ENCODE results near the gene TMBIM6. TPM values are rescaled to one million over a fixed set of nuclear protein-coding genes. Genes with fewer than 3 reads are reported as not detected.

TMBIM6 gene
- total RNA-seq, 1 experiment from 2014 or later = 867 TPM

DNA sequence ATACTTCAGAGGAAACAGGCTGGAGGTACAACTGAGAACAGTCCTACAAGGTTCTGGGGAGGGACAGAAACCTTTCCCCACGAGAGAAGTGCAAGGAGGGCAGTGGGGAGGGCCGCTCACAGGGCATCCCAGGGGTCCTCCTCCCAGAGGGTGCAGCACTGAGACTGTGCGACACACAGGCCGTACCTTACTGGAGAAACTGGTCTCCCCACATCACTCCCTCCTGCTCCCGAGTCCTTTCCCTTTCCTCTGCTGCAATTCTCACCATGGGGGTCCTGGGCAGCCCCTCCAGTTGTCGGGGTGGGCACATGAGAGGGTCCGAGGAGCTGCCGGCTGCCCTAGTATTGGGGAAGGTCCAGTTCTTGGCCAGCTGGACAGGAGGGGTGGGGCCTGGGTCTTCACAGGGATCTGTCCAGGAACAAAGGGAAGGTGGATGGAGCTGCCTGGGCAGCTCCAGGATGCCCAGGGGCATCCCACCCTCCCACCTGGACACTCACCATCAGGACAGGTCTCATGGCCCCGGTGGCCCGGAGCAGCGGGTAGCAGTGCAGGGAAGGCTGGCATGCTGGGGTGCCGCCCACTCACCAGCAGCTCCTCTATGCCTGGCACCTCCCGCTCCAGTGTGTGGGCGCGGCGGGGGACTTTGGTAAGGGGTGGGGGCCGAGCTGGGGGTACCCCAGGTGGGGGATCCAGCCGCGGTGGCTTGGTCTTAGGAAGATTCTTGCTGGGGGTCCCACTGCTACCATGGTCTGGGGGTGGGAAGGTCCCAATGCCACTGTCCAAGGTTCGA lies 51.0 kb downstream of the TMBIM6 start:
- intact Hi-C loops (cut with micrococcal nuclease; ENCODE audit: unreplicated experiment) = no loop called here
- ChIA-PET CTCF (no interaction called here), POLR2A (no interaction called here)
- Histone ChIP-seq H3K9me3 (peaks cover 6% of the 10 kb centered on the region; the same call in 1 of the 2 replicates), H3K4me3 (ENCODE audit: low read depth, low read length) (no peak overlapping the region), H3K27me3 (replicated peaks; ENCODE audit: control insufficient read depth, insufficient read depth, low read length) (no peaks in the 10 kb centered on the region), H3K36me3 (ENCODE audit: control insufficient read depth, insufficient read depth, low read length) (no peaks in the 10 kb centered on the region; the same call in 1 of the 2 replicates), H3K4me1 (no peaks in the 10 kb centered on the region)
- BruUV-seq (replicated peaks) = no TSS peak
- no peak overlapping the region for H3K27ac Mint-ChIP-seq (ENCODE audit: unreplicated experiment)
- peaks cover 13% of the 10 kb centered on the region for H3K36me3 Mint-ChIP-seq (ENCODE audit: insufficient read depth, unreplicated experiment)
- H3K27me3 Mint-ChIP-seq (ENCODE audit: insufficient read depth, unreplicated experiment) = no peaks in the 10 kb centered on the region
- no peak for DNase-seq
- H3K4me1 Mint-ChIP-seq (ENCODE audit: low read depth, unreplicated experiment) = no peaks in the 10 kb centered on the region
- H3K9me3 Mint-ChIP-seq (ENCODE audit: unreplicated experiment) = peaks cover 6% of the 10 kb centered on the region
- no peak overlapping the region for H3K4me3 Mint-ChIP-seq (ENCODE audit: unreplicated experiment)
- TF ChIP-seq, protein P1, sequence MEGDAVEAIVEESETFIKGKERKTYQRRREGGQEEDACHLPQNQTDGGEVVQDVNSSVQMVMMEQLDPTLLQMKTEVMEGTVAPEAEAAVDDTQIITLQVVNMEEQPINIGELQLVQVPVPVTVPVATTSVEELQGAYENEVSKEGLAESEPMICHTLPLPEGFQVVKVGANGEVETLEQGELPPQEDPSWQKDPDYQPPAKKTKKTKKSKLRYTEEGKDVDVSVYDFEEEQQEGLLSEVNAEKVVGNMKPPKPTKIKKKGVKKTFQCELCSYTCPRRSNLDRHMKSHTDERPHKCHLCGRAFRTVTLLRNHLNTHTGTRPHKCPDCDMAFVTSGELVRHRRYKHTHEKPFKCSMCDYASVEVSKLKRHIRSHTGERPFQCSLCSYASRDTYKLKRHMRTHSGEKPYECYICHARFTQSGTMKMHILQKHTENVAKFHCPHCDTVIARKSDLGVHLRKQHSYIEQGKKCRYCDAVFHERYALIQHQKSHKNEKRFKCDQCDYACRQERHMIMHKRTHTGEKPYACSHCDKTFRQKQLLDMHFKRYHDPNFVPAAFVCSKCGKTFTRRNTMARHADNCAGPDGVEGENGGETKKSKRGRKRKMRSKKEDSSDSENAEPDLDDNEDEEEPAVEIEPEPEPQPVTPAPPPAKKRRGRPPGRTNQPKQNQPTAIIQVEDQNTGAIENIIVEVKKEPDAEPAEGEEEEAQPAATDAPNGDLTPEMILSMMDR (IDR thresholded peaks at IDR 0.05; ENCODE audit: insufficient read depth in 1 of 2, low read depth in 1 of 2, low read length in 1 of 2, severe bottlenecking in 1 of 2, unreplicated experiment in 1 of 2) = no peak

DNA sequence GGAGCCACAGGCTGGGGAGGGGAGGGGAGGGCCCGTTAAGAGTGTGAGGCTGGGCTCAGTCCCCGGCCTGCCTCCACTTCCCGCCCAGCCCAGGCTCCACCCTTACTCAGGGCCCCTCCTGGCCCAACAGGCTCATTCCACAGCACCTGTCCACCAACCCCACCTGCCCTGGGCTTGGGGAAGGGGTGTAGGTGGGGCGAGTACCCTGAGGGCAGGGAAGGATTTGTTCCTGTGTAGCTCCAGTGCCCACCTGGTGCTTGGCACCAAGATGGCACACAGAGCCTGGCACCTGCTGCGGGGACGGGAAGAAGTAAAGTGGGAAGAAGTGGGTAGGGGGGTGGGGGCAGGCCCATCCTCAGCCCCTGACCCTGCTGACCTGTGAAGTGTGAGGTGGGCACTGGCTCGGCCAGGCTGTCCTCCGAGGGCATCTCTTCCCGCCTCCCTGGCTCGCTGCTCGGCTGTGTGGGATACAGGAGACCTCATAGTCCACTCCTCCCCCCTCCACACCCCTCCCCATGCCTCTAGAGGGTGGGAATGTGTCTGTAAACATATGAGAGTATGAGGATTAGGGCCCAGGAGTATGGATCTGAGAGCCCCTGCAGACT lies 51.7 kb downstream of the TMBIM6 start:
- no peaks in the 10 kb centered on the region for H3K9me3 Mint-ChIP-seq (ENCODE audit: unreplicated experiment)
- ChIA-PET CTCF (no interaction called here), POLR2A (no interaction called here)
- Histone ChIP-seq H3K4me3 (ENCODE audit: low read depth, low read length) (no peak overlapping the region), H3K27me3 (replicated peaks; ENCODE audit: control insufficient read depth, insufficient read depth, low read length) (no peaks in the 10 kb centered on the region), H3K4me1 (no peaks in the 10 kb centered on the region), H3K9me3 (no peaks in the 10 kb centered on the region), H3K36me3 (ENCODE audit: control insufficient read depth, insufficient read depth, low read length) (no peaks in the 10 kb centered on the region; the same call in 1 of the 2 replicates)
- intact Hi-C loops (cut with micrococcal nuclease; ENCODE audit: unreplicated experiment) = no loop called here
- TF ChIP-seq, protein P1 (IDR thresholded peaks at IDR 0.05; ENCODE audit: insufficient read depth in 1 of 2, low read depth in 1 of 2, low read length in 1 of 2, severe bottlenecking in 1 of 2, unreplicated experiment in 1 of 2) = no peak
- DNase-seq = no peak
- BruUV-seq (replicated peaks) = no TSS peak
- H3K4me1 Mint-ChIP-seq (ENCODE audit: low read depth, unreplicated experiment) = no peaks in the 10 kb centered on the region
- H3K27me3 Mint-ChIP-seq (ENCODE audit: insufficient read depth, unreplicated experiment) = no peaks in the 10 kb centered on the region
- no peak overlapping the region for H3K27ac Mint-ChIP-seq (ENCODE audit: unreplicated experiment)
- H3K36me3 Mint-ChIP-seq (ENCODE audit: insufficient read depth, unreplicated experiment) = peaks cover 13% of the 10 kb centered on the region
- H3K4me3 Mint-ChIP-seq (ENCODE audit: unreplicated experiment) = no peak overlapping the region

DNA sequence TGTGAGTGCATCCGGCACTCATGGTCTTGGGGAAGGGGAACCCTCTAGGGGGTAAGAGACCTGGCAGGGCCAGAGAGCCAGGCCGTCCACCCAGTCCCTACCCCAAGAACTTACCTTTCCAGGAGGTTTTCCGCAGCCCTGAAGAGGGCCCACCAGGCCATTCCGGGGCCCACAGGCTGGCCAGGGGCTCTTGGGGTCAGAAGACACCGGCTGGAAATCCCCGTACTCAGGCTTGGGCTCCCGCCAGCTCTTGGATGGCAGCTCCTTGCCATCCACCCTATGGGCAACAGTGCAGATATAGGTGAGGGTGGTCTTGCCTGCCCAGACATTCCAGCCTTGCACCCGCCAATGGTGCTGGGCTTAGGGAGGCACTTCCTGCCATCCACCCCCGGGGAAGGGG lies 52.3 kb downstream of the TMBIM6 start:
- no peak overlapping the region for H3K27ac Mint-ChIP-seq (ENCODE audit: unreplicated experiment)
- DNase-seq = no peak
- H3K27me3 Mint-ChIP-seq (ENCODE audit: insufficient read depth, unreplicated experiment) = no peaks in the 10 kb centered on the region
- H3K27me3 ChIP-seq (replicated peaks; ENCODE audit: control insufficient read depth, insufficient read depth, low read length) = no peaks in the 10 kb centered on the region
- POLR2A ChIA-PET = no interaction called here
- H3K9me3 ChIP-seq = no peaks in the 10 kb centered on the region
- intact Hi-C loops (cut with micrococcal nuclease; ENCODE audit: unreplicated experiment) = no loop called here
- H3K36me3 Mint-ChIP-seq (ENCODE audit: insufficient read depth, unreplicated experiment) = peaks cover 13% of the 10 kb centered on the region
- no TSS peak for BruUV-seq (replicated peaks)
- H3K36me3 ChIP-seq (ENCODE audit: control insufficient read depth, insufficient read depth, low read length) = no peaks in the 10 kb centered on the region; the same call in 1 of the 2 replicates
- H3K4me3 Mint-ChIP-seq (ENCODE audit: unreplicated experiment) = no peak overlapping the region
- H3K4me3 ChIP-seq (ENCODE audit: low read depth, low read length) = no peak overlapping the region
- TF ChIP-seq, protein P1 (IDR thresholded peaks at IDR 0.05; ENCODE audit: insufficient read depth in 1 of 2, low read depth in 1 of 2, low read length in 1 of 2, severe bottlenecking in 1 of 2, unreplicated experiment in 1 of 2) = no peak
- H3K9me3 Mint-ChIP-seq (ENCODE audit: unreplicated experiment) = no peaks in the 10 kb centered on the region
- CTCF ChIA-PET = no interaction called here
- no peaks in the 10 kb centered on the region for H3K4me1 ChIP-seq
- H3K4me1 Mint-ChIP-seq (ENCODE audit: low read depth, unreplicated experiment) = no peaks in the 10 kb centered on the region
